KOPT-K1 (cell line): ENCODE results near the gene NUDC.
A peak's percentile ranks its signal among the peaks of the same experiment; 100 is the strongest.

Experiments
- H3K27ac ChIP-seq: fragments of 200-600 bp; sonication (generic); 2 replicates; pipeline ENCODE4 v1.5.1; 2016; ENCODE audit warnings: antibody characterized with exemption, mild to moderate bottlenecking, low read depth, low read length; ENCODE audit not compliant: poor library complexity, severe bottlenecking
- H3K36me3 ChIP-seq: fragments of 200-600 bp; sonication (generic); 2 replicates; pipeline ENCODE4 v1.5.1; 2017; ENCODE audit warnings: antibody characterized with exemption, mild to moderate bottlenecking, low read length, moderate library complexity; ENCODE audit not compliant: insufficient read depth
- H3K9me3 ChIP-seq: fragments of 200-600 bp; sonication (generic); 2 replicates; pipeline ENCODE4 v1.5.1; 2017; ENCODE audit warnings: antibody characterized with exemption, low read length, mild to moderate bottlenecking; ENCODE audit not compliant: insufficient read depth, poor library complexity, severe bottlenecking

The NUDC gene

DNA sequence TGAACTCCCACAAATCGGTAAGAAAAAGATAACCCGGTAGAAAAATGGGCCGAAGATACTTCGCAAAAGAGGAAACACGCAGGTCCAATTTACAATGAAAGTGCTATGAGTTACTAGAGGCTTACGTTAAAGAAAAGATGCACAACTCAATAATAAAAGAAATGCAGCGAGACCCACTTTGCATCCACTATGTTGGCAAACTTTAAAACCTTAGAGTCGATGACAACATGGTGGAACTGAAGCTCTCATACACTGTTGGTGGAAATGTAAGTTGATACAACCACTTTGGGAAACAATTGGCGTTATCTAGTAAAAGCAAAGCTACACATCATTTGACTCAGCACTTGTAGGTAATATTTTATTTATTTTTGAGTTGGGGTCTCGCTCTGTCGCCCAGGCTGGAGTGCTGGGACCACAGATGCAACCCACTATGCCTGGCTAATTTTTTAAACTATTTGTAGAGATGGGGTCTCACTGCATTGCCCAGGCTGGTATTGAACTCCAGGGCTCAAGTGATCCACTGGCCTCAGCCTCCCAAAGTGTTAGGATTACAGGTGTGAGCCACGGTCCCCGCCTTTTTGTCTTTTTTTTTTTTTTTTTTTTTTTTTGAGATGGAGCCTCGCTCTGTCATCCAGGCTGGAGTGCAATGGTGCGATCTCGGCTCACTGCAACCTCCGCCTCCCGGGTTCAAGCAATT lies 20.6 kb upstream of the NUDC start:
- Histone ChIP-seq H3K27ac (peak overlapping the region; percentile 70), H3K9me3 (no peaks in the 10 kb centered on the region), H3K36me3 (peaks cover 19% of the 10 kb centered on the region; the same call in 1 of the 2 replicates)

DNA sequence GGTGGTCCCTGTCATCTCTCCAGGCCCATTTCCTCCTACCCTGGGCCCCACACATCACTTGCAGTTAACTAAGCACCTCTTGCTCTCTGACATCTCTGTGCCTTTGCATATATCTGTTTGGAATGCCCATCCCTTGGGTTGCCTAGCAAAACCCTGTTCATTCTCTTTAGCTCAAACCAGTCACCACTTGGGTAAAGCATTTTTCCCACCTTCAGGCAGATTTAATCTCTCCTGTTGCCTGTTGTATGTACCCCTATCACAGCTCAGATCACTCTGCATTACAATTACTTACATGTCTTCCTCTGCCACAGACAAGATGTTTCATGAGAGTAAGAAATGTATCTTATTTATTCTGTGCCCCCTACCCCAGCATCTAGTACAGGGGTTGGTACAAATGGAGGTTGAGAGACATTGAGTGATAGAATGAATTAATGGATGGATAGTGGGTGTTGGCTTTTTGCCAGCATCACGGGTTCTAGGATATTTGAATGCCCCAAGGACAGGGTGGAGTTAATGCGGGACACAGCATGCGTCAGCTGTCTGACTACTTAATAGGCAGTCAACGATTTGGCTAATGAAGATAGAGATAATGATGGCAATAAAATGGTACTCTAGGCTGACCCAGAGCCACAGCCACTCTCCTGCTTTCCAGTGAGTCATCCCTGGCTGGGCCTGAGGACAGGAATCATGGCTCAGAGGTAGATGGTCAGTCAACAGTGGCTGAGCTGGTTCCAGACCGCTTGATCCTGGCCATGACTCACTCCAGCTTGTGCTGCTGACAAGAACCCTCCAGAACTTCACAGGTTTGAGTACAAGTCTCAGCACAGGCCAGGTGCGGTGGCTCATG lies 14.2 kb upstream of the NUDC start:
- H3K27ac ChIP-seq = no peak overlapping the region
- no peaks in the 10 kb centered on the region for H3K9me3 ChIP-seq
- no peaks in the 10 kb centered on the region for H3K36me3 ChIP-seq

DNA sequence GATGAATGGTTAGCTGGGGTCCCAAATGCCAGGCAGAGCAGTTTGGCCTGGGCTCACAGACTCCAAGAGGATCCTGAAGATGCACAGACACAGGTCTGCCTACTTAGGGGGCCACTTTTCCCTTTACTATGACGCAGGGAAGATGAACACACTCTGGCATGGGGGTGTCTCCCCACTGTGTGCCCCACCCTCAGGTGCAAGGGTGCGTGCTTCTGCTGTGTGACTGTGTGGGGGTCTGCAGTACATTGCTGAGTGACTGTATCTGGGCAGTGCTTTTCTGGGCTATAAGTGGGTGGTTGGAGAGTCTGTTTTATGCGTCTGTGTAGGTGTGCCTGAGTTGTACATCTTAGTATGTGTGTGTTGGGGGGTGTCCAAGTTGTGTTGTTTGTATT lies 11.6 kb upstream of the NUDC start:
- no peak overlapping the region for H3K27ac ChIP-seq
- no peaks in the 10 kb centered on the region for H3K9me3 ChIP-seq
- no peaks in the 10 kb centered on the region for H3K36me3 ChIP-seq

DNA sequence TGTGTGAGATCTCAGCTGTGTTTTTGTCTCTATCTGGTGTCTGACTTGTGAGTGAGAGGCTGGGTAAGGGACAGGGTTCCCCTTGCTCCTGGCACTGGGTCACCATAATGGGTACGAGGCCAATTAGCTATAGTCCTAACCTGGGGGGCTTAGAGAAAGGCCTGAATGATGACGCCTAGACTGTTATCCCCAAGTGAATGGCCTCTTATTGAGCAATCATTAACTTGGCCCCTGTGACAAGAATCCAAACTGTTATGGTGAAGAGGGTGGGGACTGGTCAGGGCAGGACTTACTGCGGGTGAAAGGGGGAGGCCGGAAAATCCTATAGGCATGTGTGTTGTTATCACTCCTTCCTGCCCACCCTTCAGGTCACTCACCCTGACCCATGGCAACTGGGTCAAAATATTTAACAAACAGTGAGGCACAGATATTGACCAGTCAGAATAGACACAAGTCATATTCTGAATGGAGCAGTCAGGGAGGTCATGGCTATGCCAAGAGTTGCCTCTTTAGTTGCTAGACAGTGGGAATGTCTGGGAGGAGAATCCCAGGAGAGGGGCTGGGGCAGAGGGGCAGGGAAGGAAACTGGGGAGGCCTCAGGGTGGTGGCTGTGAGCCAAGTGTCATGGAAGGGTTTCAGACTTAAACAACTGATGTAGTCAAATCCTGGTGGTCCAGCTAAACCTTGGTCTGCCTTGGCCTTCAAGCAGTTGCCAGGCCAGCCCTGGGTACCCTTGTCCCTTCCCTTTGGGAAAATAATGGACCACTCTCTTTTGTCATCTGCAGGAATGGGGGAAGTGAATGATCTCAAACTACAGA lies 11.0 kb upstream of the NUDC start:
- no peak overlapping the region for H3K27ac ChIP-seq
- no peaks in the 10 kb centered on the region for H3K36me3 ChIP-seq
- H3K9me3 ChIP-seq = no peaks in the 10 kb centered on the region

DNA sequence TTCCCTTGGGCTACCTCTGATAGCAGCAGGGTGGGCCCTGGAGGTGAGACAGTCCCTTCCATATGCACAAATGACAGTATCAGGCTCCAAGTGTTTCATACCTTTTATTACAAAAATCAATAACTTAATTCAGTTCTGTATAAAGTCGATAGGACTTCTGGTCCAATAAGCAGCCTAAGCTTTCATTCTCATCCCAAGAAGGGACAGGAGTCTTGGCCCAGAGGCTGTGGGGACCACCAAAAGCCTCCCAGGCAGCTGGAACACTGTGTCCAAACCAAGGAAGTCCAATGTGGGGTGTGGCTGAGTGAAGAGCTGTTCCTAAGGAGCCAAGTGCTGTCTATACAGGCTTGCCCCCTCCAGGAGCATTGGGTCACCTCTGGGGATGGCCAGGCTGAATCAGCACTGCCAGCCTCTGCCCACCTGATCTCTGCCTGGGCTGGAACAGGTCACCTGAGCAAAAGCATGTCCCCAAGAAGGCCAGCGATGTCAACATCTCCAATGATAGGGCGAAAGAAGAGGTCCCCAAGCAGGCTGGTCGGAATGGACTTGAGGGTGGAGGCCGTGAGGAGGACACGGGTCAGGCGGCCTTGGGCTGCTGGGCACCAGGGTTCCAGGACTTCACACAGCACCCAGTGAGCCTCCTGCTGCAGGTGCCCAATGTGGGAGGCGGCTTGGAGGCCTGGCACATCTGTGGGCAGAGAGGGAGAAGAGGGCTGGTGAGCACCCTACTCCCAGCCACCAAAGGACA lies 10.0 kb upstream of the NUDC start:
- Histone ChIP-seq H3K27ac (no peak overlapping the region), H3K9me3 (no peaks in the 10 kb centered on the region), H3K36me3 (no peaks in the 10 kb centered on the region)

DNA sequence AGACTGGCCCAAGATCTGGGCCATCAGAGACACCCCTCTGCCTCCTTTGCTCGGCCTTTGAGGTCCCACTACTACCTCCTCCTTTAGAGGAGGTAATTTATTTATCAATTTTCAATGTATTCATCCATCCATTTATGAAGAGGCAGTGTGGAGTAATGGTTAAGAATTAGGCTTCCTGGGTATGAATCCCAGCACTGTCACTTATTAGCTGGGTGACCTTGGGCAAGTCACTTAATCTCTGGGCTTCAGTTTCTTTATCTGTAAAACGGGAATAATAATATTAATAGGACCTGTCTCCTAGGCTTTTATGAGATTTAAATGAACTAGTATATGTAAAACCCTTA lies 9.4 kb upstream of the NUDC start:
- no peaks in the 10 kb centered on the region for H3K36me3 ChIP-seq
- no peaks in the 10 kb centered on the region for H3K9me3 ChIP-seq
- no peak overlapping the region for H3K27ac ChIP-seq

DNA sequence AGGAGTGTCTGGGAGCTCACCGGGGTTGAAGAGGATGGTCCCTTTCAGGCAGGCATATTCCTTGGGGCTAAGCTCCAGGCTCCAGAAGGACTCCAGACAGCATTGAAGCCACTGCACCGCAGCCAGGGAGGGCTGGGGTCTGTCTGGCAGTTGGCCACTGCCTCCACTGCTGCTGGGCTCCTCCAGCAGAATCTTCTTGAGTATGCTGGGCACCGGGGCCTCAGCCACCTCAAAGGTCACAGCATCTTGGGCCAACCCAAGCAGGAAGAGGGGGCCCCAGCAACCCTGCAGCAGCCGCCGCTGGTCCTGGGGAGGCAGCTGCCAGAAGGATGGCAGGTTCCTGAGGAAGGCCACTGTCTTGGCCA lies 8.2 kb upstream of the NUDC start:
- no peaks in the 10 kb centered on the region for H3K9me3 ChIP-seq
- no peak overlapping the region for H3K27ac ChIP-seq
- no peaks in the 10 kb centered on the region for H3K36me3 ChIP-seq

DNA sequence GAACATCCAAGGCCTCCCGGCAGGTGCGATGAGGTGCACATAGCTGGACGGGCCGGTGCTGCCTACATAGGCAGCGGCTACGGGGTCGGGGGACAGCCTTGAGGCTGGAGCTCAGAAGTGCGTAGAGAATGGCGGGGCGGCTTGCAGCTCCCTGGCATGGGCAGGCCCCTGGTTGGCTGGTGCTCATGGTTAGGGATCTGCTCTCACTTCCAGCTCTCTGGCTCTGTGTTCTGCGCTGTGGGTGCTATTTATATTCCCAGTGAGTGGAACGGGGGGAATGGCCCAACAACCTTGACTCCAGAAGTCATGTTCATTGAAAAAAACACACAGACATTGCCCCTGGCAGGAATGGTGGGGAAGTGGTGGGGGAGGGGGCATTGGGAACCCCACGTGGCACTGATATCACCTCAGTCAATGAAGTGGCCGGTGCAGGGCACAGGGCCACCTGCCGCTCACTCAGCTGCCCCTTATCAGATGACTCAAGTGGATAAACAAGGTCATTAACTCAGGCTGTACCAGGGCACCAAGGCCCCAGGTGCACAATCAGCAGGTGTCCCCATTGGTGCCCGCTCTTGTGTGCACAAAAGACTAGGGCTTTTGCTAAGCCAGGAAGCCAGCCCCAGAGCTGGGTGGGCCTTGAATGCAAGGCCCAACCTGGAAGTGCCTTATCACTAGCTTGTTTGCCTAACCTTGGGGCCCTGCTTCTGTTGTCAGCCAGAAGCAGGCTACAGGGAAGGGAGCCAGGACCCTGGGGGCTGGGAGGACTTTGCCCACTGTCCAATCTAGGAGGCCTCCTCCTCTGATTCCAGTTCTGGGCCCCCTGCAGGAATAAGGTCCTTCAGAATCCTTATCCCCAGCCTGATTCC lies 7.6 kb upstream of the NUDC start, which contains the start of gene NR0B2:
Gene NR0B2 (minus strand): TSS at position 222 of the 866 bp plus-strand sequence. CDS start 35 bp downstream, at position 187.
- Histone ChIP-seq H3K27ac (no peak within 1 kb of the TSS), H3K36me3 (no peaks in the 10 kb centered on the region), H3K9me3 (no peaks in the 10 kb centered on the region)

DNA sequence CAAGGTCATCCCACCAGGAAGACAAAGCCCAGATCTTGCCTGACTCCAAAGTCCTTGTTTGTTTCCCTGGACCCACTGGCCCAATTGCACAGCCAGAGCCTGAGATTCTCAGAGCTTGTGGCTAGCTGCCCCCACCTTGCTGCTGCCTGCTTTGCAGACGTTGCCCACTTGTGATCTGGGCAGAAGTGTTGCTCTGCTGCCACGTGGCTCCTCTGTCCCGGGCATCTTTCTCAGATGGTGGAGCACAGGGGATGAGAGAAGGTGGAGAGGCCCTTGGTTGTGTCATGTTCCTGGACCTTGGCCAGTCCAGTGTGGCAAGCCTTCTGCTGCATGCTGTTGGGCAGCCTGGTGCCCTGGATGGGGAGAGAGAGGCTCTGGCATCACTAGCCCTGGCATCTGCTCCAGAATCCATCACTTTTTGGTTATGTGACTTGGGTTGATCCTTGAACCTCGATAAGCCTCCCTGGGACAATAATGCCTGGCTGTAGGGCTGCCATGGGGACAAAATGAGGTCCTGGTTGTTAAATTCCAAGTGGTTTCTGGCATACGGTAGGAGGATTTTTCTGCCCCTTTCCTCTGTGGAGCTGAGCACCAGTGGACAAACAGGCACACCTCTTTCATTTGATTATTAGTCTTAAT lies 6.2 kb upstream of the NUDC start:
- Histone ChIP-seq H3K9me3 (no peaks in the 10 kb centered on the region), H3K27ac (no peak overlapping the region)

DNA sequence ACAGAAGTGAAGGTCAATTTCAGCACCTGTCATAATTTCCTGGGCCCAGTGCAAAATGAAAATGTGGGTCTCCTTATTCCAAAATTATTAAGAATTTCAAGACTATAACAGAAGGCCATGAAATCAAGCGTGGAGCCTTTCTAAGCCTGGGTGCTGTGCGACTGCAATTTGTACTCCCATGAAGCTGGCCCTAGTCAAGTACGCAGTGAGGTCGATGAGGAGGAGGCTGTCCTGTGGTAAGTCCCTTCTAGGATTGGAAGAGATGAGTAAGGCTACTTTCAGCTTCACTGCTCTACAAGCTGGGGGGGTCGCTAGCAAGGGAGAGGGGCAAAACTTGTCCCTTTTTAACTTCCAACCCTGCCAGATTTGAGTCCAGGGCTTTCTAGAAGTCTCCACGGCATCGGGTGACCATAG lies 410 bp upstream of the NUDC start:
- H3K36me3 ChIP-seq = peaks cover 24% of the 10 kb centered on the region
- H3K27ac ChIP-seq = peak overlapping the region; percentile 82
- H3K9me3 ChIP-seq = no peaks in the 10 kb centered on the region

More for the DNA sequence above, 6.2 kb upstream of the NUDC start:
- no peaks in the 10 kb centered on the region for H3K36me3 ChIP-seq

DNA sequence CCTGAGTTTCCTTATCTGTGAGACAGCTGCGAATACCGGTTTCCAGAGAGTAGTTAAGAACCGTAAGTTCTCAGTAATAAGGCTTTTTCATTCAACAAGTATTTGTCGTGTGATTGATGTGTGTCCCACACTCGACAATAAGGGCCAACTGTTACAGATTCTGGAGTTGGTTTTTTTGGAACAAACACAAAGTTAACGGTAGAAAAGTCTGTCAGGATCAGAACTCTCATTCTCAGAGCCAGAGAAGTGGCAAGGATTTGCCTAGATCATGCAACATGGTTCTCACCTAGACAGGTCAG lies 837 bp downstream of the NUDC start:
- Histone ChIP-seq H3K36me3 (peaks cover 37% of the 10 kb centered on the region), H3K27ac (peak overlapping the region; percentile 82)

DNA sequence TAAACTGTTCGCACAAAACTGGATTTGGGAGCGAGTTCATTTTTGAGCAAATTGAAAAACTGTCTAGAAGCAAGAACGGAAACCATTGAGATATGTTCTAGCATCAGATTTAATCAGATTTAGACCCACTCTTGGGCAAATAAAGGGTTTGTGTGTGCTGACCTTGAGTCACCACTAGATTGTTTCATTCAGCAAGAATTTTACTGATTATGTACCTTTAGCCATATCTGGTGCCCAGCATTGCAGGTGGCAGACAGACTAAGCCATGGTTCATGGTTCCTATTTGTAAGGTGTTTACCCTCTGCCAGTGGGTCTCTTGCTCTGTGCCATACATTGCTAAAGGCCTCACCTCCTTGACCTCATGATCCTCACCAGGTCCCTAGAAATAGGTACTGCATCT lies 1.4 kb downstream of the NUDC start:
- H3K36me3 ChIP-seq = peaks cover 42% of the 10 kb centered on the region
- H3K27ac ChIP-seq = peak overlapping the region; percentile 82
- no peaks in the 10 kb centered on the region for H3K9me3 ChIP-seq

More for the DNA sequence above, 837 bp downstream of the NUDC start:
- no peaks in the 10 kb centered on the region for H3K9me3 ChIP-seq

DNA sequence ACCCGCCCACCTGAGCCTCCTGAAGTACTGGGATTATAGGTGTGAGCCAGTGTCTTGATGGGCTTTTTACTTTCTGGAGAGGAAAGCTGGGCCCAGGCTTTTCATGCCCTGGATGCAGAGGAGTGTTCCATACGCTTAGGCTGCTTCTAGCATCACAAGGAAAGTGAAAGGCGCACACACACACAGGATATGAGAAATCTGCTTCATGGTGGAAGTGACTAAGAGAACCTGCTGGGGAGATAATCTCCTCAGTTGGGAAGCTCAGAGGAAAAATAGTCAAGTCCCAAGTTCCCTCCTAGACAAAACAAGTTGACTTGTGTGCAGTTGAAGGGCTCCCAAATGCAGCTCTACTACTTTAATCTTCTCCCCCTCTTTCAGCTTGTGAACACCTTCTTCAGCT lies 2.2 kb downstream of the NUDC start:
- Histone ChIP-seq H3K27ac (no peak overlapping the region), H3K9me3 (no peaks in the 10 kb centered on the region), H3K36me3 (peaks cover 50% of the 10 kb centered on the region)

DNA sequence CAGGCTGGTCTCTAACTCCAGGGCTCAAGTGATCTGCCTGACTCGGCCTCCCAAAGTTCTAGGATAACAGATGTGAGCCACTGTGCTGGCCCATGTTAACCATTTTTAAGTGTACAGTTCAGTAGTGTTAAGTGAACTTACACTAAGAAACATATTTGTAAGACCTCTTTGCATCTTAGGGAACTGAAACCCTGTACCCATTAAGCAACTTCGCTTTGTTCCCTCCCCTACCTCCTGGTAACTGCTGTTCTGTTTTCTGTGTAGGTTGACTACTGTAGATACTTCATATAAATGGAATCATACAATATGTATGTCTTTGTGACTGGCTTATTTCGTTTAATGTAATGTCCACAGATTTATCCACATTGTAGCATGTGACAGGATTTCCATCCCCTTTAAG lies 11.0 kb downstream of the NUDC start:
- Histone ChIP-seq H3K27ac (no peak overlapping the region), H3K9me3 (no peaks in the 10 kb centered on the region), H3K36me3 (peaks cover 90% of the 10 kb centered on the region)
